GM21717 (cell line): ENCODE measurements around the gene NBAS.
"Not testable (repeated sequence)": the region's sequence is repeated elsewhere in the genome, so short reads cannot be mapped to it uniquely, and the experiment has no call there.

ENCODE experiments used
- ATAC-seq: cut with Tn5 transposase; IDR thresholded peaks from one replicate; pipeline ENCODE4 v1.9.1; 2021; ENCODE audit warnings: mild to moderate bottlenecking, moderate library complexity; ENCODE audit not compliant: unreplicated experiment

NBAS gene

GRCh38 chr2:15561574-15562344 lies 625 bp upstream of the NBAS start:
- ATAC-seq = peak; percentile 26

GRCh38 chr2:15560140-15560987 lies 770 bp downstream of the NBAS start:
- peak; percentile 40 for ATAC-seq

- ATAC-seq = no peak
Measured at GRCh38 chr2:15559379-15560139, 1.6 kb downstream of the NBAS start.

- no peak for ATAC-seq
Measured at GRCh38 chr2:15557887-15558311, 3.2 kb downstream of the NBAS start.

- ATAC-seq = no peak
Measured at GRCh38 chr2:15556311-15556930, 4.7 kb downstream of the NBAS start.

- no peak for ATAC-seq
Measured at GRCh38 chr2:15555760-15556193, 5.4 kb downstream of the NBAS start.

- ATAC-seq = no peak
Measured at GRCh38 chr2:15554525-15555218, 6.5 kb downstream of the NBAS start.

GRCh38 chr2:15553951-15554350 lies 7.2 kb downstream of the NBAS start:
- no peak for ATAC-seq

GRCh38 chr2:15553519-15553918 lies 7.6 kb downstream of the NBAS start:
- ATAC-seq = no peak

GRCh38 chr2:15548974-15549373 lies 12.2 kb downstream of the NBAS start:
- ATAC-seq = no peak

GRCh38 chr2:15547115-15547876 lies 13.8 kb downstream of the NBAS start:
- no peak for ATAC-seq

GRCh38 chr2:15546297-15547098 lies 14.6 kb downstream of the NBAS start:
- no peak for ATAC-seq

- no peak for ATAC-seq
Measured at GRCh38 chr2:15544227-15544626, 16.9 kb downstream of the NBAS start.

GRCh38 chr2:15543541-15543940 lies 17.6 kb downstream of the NBAS start:
- ATAC-seq = no peak

GRCh38 chr2:15543053-15543452 lies 18.1 kb downstream of the NBAS start:
- no peak for ATAC-seq

- ATAC-seq = not testable (repeated sequence)
Measured at GRCh38 chr2:15542269-15542668, 18.9 kb downstream of the NBAS start.

GRCh38 chr2:15540523-15540922 lies 20.6 kb downstream of the NBAS start:
- ATAC-seq = not testable (repeated sequence)

- ATAC-seq = peak; percentile 97
Measured at GRCh38 chr2:15539999-15540398, 21.1 kb downstream of the NBAS start.

GRCh38 chr2:15538792-15539191 lies 22.3 kb downstream of the NBAS start:
- no peak for ATAC-seq
